NCI-H146 treated with DMSO at 0.1 percent for 48 hours (cell line): ENCODE results near the gene WBP1.

Experiments used
- DNase-seq: peaks from one replicate; lab custom pipeline; 2025; ENCODE audit not compliant: unreplicated experiment; lab: John Stamatoyannopoulos, UW

The WBP1 gene

DNA sequence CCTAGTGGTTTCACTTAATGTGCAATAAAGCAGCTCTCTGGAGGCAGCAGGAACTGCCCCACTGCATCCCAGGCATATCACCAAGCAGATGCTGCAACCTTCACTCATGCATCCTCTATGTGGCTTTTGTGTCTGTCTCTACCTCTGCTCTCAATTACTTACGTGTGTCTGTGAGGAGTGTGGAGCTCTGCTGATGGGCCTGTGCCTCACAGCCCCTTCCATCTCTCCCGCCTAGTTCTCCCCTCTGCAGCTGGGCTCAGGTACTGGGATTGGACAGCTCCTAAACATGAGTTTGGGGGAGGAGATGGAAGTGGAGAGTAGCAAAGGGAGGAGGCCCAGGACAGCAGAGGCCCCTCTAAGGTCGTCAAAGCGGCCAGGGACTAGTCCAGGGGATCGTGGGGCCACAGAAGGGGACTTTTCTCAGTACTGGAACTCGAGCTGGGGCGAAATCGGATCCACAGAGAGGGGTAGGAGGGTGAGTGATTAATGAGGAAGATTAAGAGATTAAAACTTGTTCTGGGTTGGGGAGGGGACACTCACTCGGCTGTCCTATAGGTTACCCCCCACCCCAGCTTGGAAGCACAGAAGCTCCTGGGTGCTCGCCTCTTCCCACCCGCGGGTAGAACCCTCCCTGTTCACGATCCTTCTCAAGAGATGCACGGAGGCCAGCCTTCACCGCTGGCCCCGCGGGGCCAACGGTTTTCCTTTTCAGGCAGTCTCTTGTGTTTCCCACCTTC, 43.3 kb downstream of the WBP1 start:
- no peak for DNase-seq

DNA sequence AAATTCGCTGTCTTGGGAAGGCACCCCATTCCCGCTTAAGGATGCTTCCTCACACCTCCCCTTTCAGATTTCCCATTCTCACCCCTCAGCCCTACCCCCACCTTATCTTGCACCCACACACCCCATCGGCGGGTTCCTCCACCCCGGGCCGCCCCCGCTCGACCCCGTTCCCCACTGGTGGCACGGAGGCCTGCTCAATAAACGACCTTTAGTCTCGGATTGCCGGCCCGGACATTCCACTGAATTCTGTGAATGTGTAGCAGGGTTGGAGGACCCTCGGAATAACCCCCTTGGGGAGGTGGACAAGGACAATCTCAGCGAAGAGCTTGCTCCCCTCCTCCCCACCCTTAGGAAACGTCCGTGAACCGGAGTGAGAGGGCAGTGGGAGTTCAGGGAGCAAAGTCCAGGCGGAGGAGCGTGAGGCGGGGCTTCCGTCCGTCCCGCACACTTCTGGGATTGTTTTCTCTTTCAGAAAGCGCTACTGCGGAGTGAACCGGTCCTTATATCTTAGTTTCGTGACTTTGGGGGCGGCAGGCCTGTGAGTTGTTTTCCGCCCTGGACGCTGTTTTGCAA, 44.0 kb downstream of the WBP1 start:
- no peak for DNase-seq

- DNase-seq: no peak
Observed at GRCh38 chr2:74502720-74503505, 44.7 kb downstream of the WBP1 start.

DNA sequence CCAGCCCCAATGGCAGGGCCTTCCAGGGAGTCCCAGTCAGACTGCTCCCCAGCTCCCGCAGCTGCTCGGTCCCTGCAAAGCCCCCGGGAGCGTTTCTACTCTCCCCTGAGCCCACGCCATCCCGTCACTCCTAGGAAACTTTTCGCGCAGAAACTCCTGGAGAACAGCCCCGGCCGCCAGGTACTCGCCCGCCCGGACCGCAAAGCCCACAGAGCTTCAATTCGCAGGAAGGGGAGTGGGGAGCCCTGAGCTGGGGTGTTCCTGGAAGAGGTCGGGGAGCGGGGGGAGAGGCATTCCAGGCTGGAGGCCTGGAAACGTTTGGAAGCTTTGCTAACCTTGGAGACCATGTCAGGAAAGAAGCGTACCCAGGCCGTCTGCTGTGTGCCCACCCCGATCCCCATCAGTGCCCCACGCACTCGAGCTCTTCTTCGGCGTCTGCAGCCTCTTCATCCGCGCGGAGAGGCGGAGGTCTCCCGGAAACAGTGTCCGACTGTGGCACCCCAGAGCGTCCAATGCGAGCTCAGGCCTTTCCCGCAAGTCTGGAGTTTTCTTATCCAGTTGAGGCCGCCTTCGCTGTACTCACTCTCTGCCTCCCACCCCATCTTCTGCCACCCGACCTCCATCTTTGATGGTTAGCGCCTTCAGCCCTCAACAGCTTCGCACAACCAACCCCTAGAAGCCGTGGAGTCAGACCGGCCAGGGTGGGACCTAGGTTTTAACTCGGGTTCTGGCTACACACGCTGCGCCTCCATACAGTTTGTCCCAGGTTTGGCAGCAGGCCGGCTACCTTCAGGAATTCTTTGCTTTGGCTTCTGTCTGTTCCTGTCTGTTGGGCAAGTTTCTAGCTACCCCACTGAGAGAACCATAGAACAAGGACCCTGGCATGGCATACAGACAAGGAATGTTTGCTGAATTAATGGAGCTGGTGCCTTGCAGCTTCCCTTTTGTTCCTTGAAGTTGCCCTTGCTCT, 45.6 kb downstream of the WBP1 start:
- no peak for DNase-seq

GRCh38 chr2:74504591-74504990, 46.4 kb downstream of the WBP1 start:
- DNase-seq: no peak

DNA sequence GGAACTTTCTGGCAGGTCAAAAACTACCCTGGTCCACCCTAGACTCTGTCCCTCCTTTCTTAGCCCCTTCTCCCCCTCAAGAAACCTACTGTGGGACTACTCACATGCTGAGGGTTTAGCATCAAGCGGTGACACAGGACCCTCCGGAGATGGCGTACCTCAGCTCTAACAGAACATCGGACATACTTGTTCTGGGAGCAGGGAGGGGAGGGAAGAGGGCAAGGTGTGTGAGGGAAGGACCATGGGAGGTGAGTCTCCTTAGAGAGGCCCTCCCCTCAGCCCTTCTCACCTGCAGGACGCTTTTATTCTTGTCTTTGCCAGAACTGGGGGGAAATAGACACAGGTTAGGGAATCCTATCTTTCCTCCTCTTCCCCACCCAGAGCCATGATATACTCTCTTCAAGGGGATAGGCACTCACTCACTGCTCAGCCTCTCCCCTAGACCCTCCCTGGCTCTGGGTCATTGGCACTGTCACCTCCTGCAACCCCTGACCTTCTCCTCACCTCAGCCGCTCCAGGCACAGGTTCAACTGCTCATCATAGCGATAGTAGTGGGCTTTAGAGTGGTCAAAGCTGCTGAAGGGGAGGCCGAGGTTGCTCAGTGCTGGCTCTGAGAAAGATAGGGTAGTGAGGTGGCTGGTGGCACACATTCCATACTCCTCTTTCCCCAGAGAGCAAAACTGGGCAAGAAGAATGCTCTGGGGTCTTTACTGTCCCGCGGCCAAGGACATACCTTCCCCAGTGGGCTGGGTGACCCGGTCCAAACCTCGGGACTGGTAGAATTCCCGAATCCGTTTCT, 47.4 kb downstream of the WBP1 start:
- DNase-seq: no peak

GRCh38 chr2:74507145-74507925, 49.1 kb downstream of the WBP1 start, which contains the start of gene PCGF1:
Gene PCGF1 (minus strand): TSS chr2:74507695. CDS start chr2:74507668, 27 bp downstream.
- DNase-seq: peak; percentile 96

DNA sequence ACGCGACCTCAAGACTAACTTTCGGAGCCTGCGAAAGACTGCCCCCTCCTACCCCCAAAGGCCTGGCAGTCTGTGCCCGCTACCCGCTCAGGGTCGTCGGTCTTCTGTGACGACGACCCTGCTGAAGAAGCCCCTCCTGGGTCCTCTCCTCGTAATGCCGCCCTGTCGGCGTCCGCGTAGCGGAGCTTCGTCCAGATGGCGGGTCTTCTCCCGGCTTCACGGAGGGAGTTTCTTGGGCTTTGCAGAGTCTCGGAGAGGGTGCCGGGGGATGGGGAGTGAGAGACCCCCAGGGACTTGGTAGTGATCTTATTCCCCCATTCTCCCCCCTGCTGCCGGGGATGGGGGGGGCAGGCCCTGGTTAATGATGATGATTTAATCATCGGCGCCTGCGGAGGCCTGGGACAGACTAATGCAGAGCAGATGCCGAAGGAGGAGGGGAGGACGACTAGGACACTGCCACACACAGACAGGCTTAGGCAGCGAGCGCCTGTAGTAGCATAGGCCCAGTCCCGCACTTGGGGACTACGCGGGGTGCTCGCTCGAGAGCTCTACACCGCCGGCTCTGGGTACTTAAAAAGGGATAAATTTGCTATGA, 49.8 kb downstream of the WBP1 start:
- DNase-seq: peak; percentile 61

DNA sequence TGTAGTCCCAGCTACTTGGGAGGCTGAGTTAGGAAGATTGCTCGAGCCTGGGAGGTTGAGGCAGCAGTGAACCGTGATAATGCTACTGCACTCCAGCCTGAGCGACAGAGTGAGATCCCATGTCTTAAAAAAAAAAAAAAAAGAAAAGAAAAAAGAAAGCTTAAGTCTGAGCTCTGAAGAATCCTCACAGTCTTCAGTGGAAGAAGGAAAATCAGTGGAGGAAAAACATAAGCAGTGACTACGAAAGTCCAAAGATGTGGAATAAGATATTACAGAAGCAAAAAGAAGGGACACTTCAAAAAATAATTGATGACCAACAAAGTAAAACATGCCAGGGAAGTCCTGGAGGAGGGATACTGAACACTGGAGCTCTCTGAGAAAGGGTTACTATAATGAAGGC, 52.0 kb downstream of the WBP1 start:
- no peak for DNase-seq
